ENCODE data around the gene ZDHHC11B.
"Not testable (repeated sequence)": the region's sequence is repeated elsewhere in the genome, so short reads cannot be mapped to it uniquely, and the experiment has no call there.

Gene ZDHHC11B

DNA sequence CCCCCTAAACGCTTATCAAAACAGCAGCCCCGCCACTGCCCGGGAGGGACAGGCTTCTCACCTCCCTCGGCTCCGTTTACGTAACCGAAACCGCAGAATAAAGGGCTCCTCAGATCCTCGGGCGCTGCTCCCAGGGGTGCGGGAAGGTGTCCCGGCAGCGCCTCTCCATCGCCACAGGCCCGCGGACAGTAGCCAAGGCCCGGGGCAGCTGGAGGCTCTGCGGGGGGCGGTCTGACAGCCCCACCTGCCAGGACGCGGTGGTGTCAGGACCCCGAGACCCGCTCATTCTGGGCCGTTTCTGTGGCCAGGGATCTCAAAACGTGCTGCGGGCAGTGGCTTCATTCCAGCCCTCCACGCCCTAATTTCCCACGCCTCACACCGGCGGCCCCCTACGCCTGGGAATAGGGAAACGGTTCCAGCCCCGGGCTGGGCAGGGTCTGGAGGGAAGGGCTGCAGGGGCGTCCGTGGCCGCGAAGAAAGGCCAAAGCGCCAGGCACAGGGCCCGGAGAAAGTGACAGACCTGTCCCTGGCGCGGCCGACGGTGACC, 575 bp downstream of the ZDHHC11B start:
- H3K9ac ChIP-seq (ENCODE audit: low read depth, low read length); H3K4me1 ChIP-seq (ENCODE audit: control insufficient read depth, insufficient read depth, low read length); H3K27ac ChIP-seq (ENCODE audit: low read depth, low read length); H3K9me3 ChIP-seq (ENCODE audit: control insufficient read depth, insufficient read depth, low read length); H3K36me3 ChIP-seq (ENCODE audit: control insufficient read depth, insufficient read depth, low read length): not testable (repeated sequence)
- H3K4me3 ChIP-seq (ENCODE audit: low read depth, low read length), result peak overlapping the region; percentile 44; the same call in 1 of the 2 replicates
- peaks cover 18% of the 10 kb centered on the region for H3K27me3 ChIP-seq (ENCODE audit: control insufficient read depth, insufficient read depth, low read length)

DNA sequence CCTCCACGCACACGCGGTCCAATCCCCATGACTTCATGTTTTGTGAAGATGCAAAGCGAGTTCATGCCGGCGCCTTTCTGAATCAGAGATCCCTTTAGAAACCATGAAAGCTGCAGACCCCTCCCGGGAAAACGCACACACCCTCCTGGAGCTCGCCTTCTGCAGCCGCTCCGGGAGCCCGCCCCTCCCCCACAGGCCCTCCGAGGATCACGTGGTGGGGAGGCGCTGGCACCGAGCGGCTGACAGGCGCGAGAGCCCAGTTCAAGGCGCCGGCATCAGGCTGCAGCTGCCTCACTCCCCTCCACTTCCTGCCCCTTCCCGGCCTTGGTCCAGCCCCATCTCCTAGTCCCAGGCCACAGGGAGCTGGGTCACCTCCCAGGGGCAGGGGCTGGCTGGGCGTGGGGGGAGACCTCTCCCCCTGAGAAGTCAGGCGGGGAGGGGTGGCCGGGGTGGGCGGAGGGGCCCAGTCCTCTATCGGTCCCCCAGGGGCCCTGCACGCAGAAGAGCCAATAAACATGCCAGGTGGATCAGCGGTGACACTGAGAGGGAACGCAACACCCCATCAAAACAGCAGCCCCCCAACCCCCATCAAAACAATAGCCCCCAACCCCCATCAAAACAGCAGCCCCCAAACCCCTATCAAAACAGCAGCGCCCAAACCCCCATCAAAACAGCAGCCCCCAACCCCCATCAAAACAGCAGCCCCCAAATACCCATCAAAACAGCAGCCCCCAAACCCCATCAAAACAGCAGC, 1.3 kb downstream of the ZDHHC11B start:
- H3K9me3 ChIP-seq (ENCODE audit: control insufficient read depth, insufficient read depth, low read length); H3K4me1 ChIP-seq (ENCODE audit: control insufficient read depth, insufficient read depth, low read length); H3K36me3 ChIP-seq (ENCODE audit: control insufficient read depth, insufficient read depth, low read length); H3K4me3 ChIP-seq (ENCODE audit: low read depth, low read length); H3K27ac ChIP-seq (ENCODE audit: low read depth, low read length); H3K9ac ChIP-seq (ENCODE audit: low read depth, low read length): not testable (repeated sequence)
- H3K27me3 ChIP-seq (ENCODE audit: control insufficient read depth, insufficient read depth, low read length), result peaks cover 14% of the 10 kb centered on the region

DNA sequence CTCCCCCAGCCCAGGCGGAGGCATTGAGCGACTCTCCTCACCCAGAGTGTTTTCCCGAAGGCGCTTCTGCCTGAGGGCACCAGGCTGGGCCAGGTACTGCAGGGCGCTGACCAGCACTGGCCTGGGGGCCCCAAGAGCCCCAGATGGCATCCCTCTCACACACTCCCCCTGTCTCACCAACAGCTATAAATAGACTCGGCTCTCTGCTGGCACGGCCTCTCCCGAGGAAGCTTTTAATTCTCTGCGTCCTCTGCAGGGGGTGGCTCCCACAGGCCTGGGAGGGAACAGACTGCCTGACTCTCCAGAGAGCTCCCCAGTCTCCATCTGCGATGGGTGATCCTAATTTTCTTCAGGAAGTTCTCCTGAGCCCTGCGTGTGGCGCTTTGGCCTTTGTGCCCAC, 2.2 kb downstream of the ZDHHC11B start:
- H3K36me3 ChIP-seq (ENCODE audit: control insufficient read depth, insufficient read depth, low read length); H3K9me3 ChIP-seq (ENCODE audit: control insufficient read depth, insufficient read depth, low read length); H3K9ac ChIP-seq (ENCODE audit: low read depth, low read length); H3K27ac ChIP-seq (ENCODE audit: low read depth, low read length); H3K4me1 ChIP-seq (ENCODE audit: control insufficient read depth, insufficient read depth, low read length); H3K4me3 ChIP-seq (ENCODE audit: low read depth, low read length): not testable (repeated sequence)
- H3K27me3 ChIP-seq (ENCODE audit: control insufficient read depth, insufficient read depth, low read length), result peaks cover 14% of the 10 kb centered on the region

DNA sequence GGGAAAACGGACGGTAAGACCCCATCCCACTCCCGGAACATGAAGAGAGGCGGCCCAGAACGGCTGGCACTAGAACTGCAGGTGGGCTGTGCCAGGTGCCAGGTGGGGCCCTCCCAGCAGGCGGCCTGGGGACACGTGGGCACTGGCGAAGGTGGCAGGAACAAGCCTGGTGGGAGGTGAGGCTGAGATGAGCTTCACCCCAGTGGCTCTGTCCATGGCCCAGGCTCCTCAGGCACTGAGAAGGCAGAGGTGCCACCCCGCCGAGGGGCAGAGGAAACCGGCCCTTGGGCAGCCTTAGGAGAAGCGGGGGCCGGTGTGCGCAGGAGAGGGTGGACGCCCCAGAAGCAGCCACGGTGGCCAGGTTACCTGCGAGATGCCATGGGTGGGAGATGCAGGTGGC, 4.0 kb downstream of the ZDHHC11B start:
- H3K9me3 ChIP-seq (ENCODE audit: control insufficient read depth, insufficient read depth, low read length); H3K4me1 ChIP-seq (ENCODE audit: control insufficient read depth, insufficient read depth, low read length); H3K4me3 ChIP-seq (ENCODE audit: low read depth, low read length); H3K36me3 ChIP-seq (ENCODE audit: control insufficient read depth, insufficient read depth, low read length); H3K9ac ChIP-seq (ENCODE audit: low read depth, low read length); H3K27ac ChIP-seq (ENCODE audit: low read depth, low read length): not testable (repeated sequence)
- peaks cover 13% of the 10 kb centered on the region for H3K27me3 ChIP-seq (ENCODE audit: control insufficient read depth, insufficient read depth, low read length)

DNA sequence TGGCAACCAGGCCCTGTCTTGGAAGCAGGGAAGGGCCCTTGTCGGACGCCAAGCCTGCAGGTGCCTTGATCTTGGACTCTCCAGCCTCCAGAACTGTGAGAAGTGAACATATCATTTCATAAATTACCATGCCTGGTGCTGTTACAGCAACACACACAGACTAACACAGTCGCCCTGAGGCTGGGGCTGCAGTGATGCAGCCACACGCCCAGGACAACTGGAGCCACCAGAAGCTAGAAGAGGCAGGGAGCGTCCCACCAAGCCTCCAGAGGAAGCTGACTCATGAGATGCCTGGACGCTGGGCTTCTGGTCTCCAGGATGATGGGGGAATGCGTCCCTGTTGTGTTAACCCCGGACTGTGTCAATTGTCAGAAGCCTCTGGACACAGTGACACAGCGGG, 5.6 kb downstream of the ZDHHC11B start:
- H3K9ac ChIP-seq (ENCODE audit: low read depth, low read length); H3K27me3 ChIP-seq (ENCODE audit: control insufficient read depth, insufficient read depth, low read length); H3K4me1 ChIP-seq (ENCODE audit: control insufficient read depth, insufficient read depth, low read length); H3K4me3 ChIP-seq (ENCODE audit: low read depth, low read length); H3K27ac ChIP-seq (ENCODE audit: low read depth, low read length); H3K36me3 ChIP-seq (ENCODE audit: control insufficient read depth, insufficient read depth, low read length); H3K9me3 ChIP-seq (ENCODE audit: control insufficient read depth, insufficient read depth, low read length): not testable (repeated sequence)

DNA sequence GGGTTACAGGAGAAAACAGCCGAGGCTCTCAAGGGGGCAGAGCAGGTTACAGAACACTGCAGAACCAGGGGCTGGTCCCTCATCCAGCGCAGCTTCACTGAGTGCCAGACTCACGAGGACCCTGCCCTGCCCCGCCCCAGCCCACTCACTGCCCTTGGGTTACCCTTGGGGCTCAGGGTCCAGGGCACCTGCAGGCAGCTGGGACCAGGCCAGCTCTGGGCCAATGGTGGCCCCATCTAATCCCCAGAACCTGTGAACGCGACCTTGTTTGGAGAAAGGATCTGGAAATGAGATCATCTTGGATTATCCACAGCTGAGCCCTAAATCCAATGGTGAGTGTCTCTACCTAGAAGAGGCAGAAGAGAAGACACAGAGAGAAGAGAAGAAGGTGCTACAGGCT, 6.1 kb downstream of the ZDHHC11B start:
- not testable (repeated sequence) for H3K36me3 ChIP-seq (ENCODE audit: control insufficient read depth, insufficient read depth, low read length); H3K9ac ChIP-seq (ENCODE audit: low read depth, low read length); H3K9me3 ChIP-seq (ENCODE audit: control insufficient read depth, insufficient read depth, low read length); H3K27ac ChIP-seq (ENCODE audit: low read depth, low read length); H3K4me1 ChIP-seq (ENCODE audit: control insufficient read depth, insufficient read depth, low read length); H3K27me3 ChIP-seq (ENCODE audit: control insufficient read depth, insufficient read depth, low read length); H3K4me3 ChIP-seq (ENCODE audit: low read depth, low read length)

DNA sequence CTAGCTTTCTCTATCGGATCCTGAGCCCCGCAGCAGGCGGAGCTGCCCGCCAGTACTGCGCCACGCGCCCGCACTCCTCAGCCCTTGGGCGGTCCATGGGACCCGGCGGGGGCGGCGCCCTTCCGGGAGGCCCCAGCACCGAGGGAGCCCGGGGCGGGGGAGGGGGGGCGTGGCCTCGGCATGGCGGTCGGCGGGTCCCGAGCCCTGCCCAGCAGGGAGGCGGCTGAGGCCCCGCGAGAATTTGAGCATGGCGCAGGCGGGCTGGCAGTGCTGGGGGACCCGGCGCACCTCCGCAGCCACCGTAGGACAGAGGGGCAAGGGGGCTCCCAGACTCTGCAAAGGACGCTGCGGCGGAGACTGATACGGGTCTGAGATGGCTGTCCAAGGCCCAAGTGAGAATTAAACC, 6.8 kb downstream of the ZDHHC11B start:
- no peaks in the 10 kb centered on the region for H3K36me3 ChIP-seq (ENCODE audit: control insufficient read depth, insufficient read depth, low read length)
- H3K4me1 ChIP-seq (ENCODE audit: control insufficient read depth, insufficient read depth, low read length), result no peaks in the 10 kb centered on the region
- no peak overlapping the region for H3K9ac ChIP-seq (ENCODE audit: low read depth, low read length)
- no peaks in the 10 kb centered on the region for H3K27me3 ChIP-seq (ENCODE audit: control insufficient read depth, insufficient read depth, low read length)
- H3K27ac ChIP-seq (ENCODE audit: low read depth, low read length), result no peak overlapping the region
- H3K9me3 ChIP-seq (ENCODE audit: control insufficient read depth, insufficient read depth, low read length), result no peaks in the 10 kb centered on the region
- no peak overlapping the region for H3K4me3 ChIP-seq (ENCODE audit: low read depth, low read length)

DNA sequence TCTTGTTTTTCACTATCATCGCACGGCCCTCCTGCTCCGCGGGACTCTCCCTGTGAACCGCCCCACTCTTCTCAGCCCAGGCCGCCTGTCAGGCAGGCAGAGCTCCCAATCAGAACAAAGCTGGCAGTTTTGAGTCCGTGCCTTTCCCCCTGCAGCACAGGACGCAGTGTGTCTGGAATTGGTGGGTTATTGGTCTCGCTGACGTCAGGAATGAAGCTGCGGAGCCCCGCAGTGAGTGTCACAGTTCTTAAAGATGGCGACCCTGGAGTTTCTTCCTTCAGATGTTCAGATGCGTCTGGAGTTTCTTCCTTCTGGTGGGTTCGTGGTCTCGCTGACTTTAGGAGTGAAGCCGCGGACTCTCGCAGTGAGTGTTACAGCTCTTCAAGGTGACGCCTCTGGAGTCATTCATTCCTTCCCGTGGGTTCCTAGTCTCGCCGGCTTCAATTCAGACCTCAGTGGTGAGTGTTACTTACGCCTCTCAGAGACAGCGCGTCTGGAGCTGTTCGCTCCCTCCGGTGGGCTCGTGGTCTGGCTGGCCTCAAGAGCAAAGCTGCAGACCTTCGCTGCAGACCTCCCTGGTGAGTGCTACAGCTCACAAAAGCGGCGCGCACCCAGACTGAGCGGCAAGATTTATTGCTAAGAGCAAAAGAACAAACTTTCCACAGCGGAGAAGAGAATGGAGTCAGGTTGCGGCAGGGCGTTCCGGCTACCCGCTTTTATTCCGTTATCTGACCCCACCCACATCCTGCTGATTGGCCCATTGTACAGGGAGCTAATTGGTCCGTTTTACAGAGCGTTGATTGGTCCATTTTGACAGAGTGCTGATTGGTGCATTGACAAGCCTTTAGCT, 7.4 kb downstream of the ZDHHC11B start:
- Histone ChIP-seq H3K4me3 (ENCODE audit: low read depth, low read length) (no peak overlapping the region), H3K9ac (ENCODE audit: low read depth, low read length) (no peak overlapping the region), H3K36me3 (ENCODE audit: control insufficient read depth, insufficient read depth, low read length) (no peaks in the 10 kb centered on the region), H3K4me1 (ENCODE audit: control insufficient read depth, insufficient read depth, low read length) (no peaks in the 10 kb centered on the region), H3K27ac (ENCODE audit: low read depth, low read length) (no peak overlapping the region), H3K9me3 (ENCODE audit: control insufficient read depth, insufficient read depth, low read length) (no peaks in the 10 kb centered on the region), H3K27me3 (ENCODE audit: control insufficient read depth, insufficient read depth, low read length) (no peaks in the 10 kb centered on the region)

DNA sequence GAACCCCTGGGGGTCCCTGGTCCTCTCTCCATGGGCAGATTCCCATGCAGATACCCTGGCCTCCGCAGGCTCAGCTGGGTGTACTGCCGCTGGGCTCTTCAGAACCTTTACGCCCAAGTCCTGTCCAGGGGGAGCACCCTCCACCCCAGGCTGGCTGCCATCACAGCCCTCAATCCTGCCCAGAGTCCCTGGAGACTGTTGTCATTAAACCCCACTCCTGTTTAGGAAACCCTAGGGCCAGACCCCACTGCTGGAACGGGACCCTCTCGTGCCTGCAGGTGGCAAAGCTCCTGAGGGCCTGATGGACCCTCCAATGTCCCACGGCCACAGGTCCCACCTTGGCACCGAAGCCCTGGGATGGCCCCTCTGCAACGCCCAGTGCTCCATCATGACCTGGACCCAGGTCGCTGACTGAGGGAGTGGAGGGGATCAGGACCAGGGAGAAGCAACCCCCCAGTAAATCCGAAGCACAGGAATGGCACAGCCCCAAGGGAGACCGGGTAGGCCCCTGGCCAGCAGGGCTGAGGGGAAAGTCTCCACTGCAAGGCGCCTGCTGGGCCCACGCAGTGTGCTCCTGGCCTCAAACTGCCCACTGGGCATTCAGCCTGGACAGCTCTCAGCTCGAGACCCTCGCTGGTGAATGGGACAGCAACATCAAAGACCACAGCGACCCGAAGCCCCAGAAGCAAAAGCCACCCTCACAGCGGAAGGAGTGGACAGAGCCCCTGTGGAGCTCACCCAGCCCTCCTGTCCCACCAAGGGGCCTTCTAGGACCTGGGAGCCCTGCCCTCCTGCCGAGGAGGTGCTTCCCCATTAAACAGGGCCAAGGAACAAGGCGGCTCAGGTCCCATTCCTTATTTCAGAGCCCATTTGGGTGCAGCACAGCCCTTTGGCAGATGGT, 8.3 kb downstream of the ZDHHC11B start:
- Histone ChIP-seq H3K27ac (ENCODE audit: low read depth, low read length) (no peak overlapping the region), H3K36me3 (ENCODE audit: control insufficient read depth, insufficient read depth, low read length) (no peaks in the 10 kb centered on the region), H3K4me3 (ENCODE audit: low read depth, low read length) (no peak overlapping the region), H3K4me1 (ENCODE audit: control insufficient read depth, insufficient read depth, low read length) (no peaks in the 10 kb centered on the region), H3K9me3 (ENCODE audit: control insufficient read depth, insufficient read depth, low read length) (no peaks in the 10 kb centered on the region), H3K9ac (ENCODE audit: low read depth, low read length) (no peak overlapping the region), H3K27me3 (ENCODE audit: control insufficient read depth, insufficient read depth, low read length) (no peaks in the 10 kb centered on the region)

DNA sequence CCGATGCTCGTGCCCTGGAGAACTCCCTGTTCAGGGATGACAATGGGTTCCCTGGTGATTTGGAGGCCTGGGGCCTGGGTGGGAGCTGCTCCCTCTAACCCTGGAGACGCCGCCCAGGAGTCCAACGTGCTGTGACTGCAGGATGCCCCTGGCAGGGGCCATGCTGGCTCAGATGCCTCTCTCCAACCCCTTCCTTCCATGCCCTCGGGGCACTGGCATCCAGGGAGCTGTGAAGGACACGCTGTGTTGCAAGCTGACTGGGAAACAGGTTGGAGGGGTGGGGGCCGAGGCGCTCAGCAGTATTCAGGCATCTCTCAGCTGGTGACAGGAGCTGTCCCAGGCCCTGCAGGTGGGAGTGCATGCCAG, 9.0 kb downstream of the ZDHHC11B start:
- not testable (repeated sequence) for H3K36me3 ChIP-seq (ENCODE audit: control insufficient read depth, insufficient read depth, low read length); H3K27ac ChIP-seq (ENCODE audit: low read depth, low read length); H3K4me3 ChIP-seq (ENCODE audit: low read depth, low read length); H3K9ac ChIP-seq (ENCODE audit: low read depth, low read length); H3K9me3 ChIP-seq (ENCODE audit: control insufficient read depth, insufficient read depth, low read length); H3K4me1 ChIP-seq (ENCODE audit: control insufficient read depth, insufficient read depth, low read length); H3K27me3 ChIP-seq (ENCODE audit: control insufficient read depth, insufficient read depth, low read length)
